HL-60 (cell line): ENCODE results near the gene ZNF716.

ENCODE experiments used
- CTCF ChIP-seq: IDR thresholded peaks from one replicate; pipeline ENCODE4 v1.5.1; 2011; ENCODE audit warnings: low read length, control low read depth, inconsistent platforms; ENCODE audit not compliant: insufficient read depth
- POLR2AphosphoS5 ChIP-seq: IDR thresholded peaks from 2 replicates; pipeline ENCODE4 v1.6.1; 2012; ENCODE audit warnings: low read depth

DNA sequence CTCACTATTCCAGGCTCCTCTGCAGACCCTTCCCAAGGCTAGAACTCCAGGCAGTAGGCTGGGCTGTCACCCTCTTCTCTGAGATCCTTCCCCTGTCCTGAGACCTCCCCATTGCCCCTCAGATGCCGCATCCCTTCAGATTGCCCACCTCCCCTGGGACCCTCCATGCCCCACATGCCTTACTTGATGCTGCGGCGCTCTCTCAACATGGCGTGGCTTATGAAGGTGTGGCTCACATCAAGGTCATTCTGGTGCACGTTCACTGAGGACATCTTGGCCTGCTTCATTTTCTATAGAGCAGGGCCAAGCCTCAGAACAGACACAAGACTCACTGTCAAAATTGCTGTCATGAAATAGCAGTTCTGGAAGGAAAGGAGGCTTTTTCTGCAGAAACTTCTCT is 34.7 kb upstream of the ZNF716 start:
- no peak for TF ChIP-seq CTCF
- TF ChIP-seq POLR2AphosphoS5: no peak
